ENCODE data around the gene ELAVL1. TPM values are rescaled to one million over a fixed set of nuclear protein-coding genes. Genes with fewer than 3 reads are reported as not detected.

The ELAVL1 gene
- total RNA-seq, 5 donors from 2014 or later (not counting 1 experiment from before 2014, with no cell fraction given) = 33.6 to 62.1 (median 57.1) TPM

- peaks cover 20 to 36% of the 10 kb centered on the region in 2 donors for H3K36me3 ChIP-seq (ENCODE audit: control insufficient read depth in 2 of 2, extremely low read depth in 1 of 2, insufficient read depth in 1 of 2, low read length in 1 of 2)
- H3K27ac Mint-ChIP-seq = no peak overlapping the region
- no peaks in the 10 kb centered on the region for H3K9me3 Mint-ChIP-seq
- no peak for ATAC-seq (replicated peaks in 1 of 4)
- H3K4me3 Mint-ChIP-seq = no peak overlapping the region
- H3K4me1 Mint-ChIP-seq = peaks cover 0 to 15% (median 13%) of the 10 kb centered on the region in 3 donors
- H3K36me3 Mint-ChIP-seq = peaks cover 21% of the 10 kb centered on the region
- ChIA-PET POLR2A (interaction anchor here in 1 of 2 donors (1.0 kb wide), 1 partner anchor 8 kb away, joined by 5 read pairs; the partner anchor contains the start of gene SNAPC2), CTCF (interaction anchor here in 1 of 2 donors (1.4 kb wide), 1 partner anchor 8 kb away, joined by 5 read pairs; no protein-coding TSS in a partner anchor)
- H3K4me1 ChIP-seq (ENCODE audit: control insufficient read depth in 1 of 2, extremely low read depth in 1 of 2, insufficient read depth in 2 of 2, low read length in 2 of 2) = peaks cover 3 to 33% of the 10 kb centered on the region in 2 experiments
- WGBS (ENCODE audit: insufficient coverage) = 97% methylated on average over 14 of the region's 31 CpGs
- H3K27me3 ChIP-seq (replicated peaks in 1 of 2; ENCODE audit: control insufficient read depth in 2 of 2, extremely low read depth in 1 of 2, insufficient read depth in 2 of 2, low read length in 1 of 2) = peaks cover 0 to 28% of the 10 kb centered on the region in 2 experiments
- no peak overlapping the region for H3K4me3 ChIP-seq (ENCODE audit: control insufficient read depth in 1 of 2, extremely low read depth in 1 of 2, low read length in 1 of 2)
- DNase-seq = no peak
- H3K27me3 Mint-ChIP-seq = peaks cover 6 to 23% of the 10 kb centered on the region in 2 donors
- no peak overlapping the region for H3K27ac ChIP-seq (ENCODE audit: low read length)
- H3K9me3 ChIP-seq = no peaks in the 10 kb centered on the region
These were observed 93.2 kb downstream of the ELAVL1 start for GRCh38 chr19:7912144-7912696.

GRCh38 chr19:7911508-7912143 is 93.8 kb downstream of the ELAVL1 start:
- Histone ChIP-seq H3K4me1 (ENCODE audit: control insufficient read depth in 1 of 2, extremely low read depth in 1 of 2, insufficient read depth in 2 of 2, low read length in 2 of 2) (peaks cover 0 to 32% of the 10 kb centered on the region in 2 experiments), H3K36me3 (ENCODE audit: control insufficient read depth in 2 of 2, extremely low read depth in 1 of 2, insufficient read depth in 1 of 2, low read length in 1 of 2) (peaks cover 20 to 36% of the 10 kb centered on the region in 2 donors), H3K9me3 (no peaks in the 10 kb centered on the region), H3K27me3 (replicated peaks in 1 of 2; ENCODE audit: control insufficient read depth in 2 of 2, extremely low read depth in 1 of 2, insufficient read depth in 2 of 2, low read length in 1 of 2) (peaks cover 0 to 24% of the 10 kb centered on the region in 2 experiments), H3K27ac (ENCODE audit: low read length) (no peak overlapping the region), H3K4me3 (ENCODE audit: control insufficient read depth in 1 of 2, extremely low read depth in 1 of 2, low read length in 1 of 2) (no peak overlapping the region)
- WGBS (ENCODE audit: insufficient coverage) = 95% methylated on average over 13 of the region's 18 CpGs
- POLR2A ChIA-PET = interaction anchor here (0.6 to 1.0 kb wide), 2 partner anchors 9 to 95 kb away, joined by 3 to 5 read pairs; partner anchors contain the start of gene SNAPC2 (in 1 of the 2)
- Mint-ChIP-seq H3K27ac (no peak overlapping the region), H3K4me3 (no peak overlapping the region), H3K9me3 (no peaks in the 10 kb centered on the region), H3K36me3 (peaks cover 21% of the 10 kb centered on the region), H3K27me3 (peaks cover 6 to 19% of the 10 kb centered on the region in 2 donors), H3K4me1 (peaks cover 0 to 12% (median 11%) of the 10 kb centered on the region in 3 donors)
- DNase-seq (no peak), ATAC-seq (replicated peaks in 1 of 4) (no peak)
- CTCF ChIA-PET = interaction anchor here in 1 of 2 donors (1.4 kb wide), 1 partner anchor 9 kb away, joined by 5 read pairs; no protein-coding TSS in a partner anchor

- H3K4me3 ChIP-seq (ENCODE audit: control insufficient read depth in 1 of 2, extremely low read depth in 1 of 2, low read length in 1 of 2) = no peak overlapping the region
- H3K9me3 ChIP-seq = no peaks in the 10 kb centered on the region
- H3K4me1 ChIP-seq (ENCODE audit: control insufficient read depth in 1 of 2, extremely low read depth in 1 of 2, insufficient read depth in 2 of 2, low read length in 2 of 2) = peaks cover 0 to 34% of the 10 kb centered on the region in 2 experiments
- Mint-ChIP-seq H3K27me3 (peaks cover 3 to 13% of the 10 kb centered on the region in 2 donors), H3K4me3 (no peak overlapping the region), H3K36me3 (peaks cover 24% of the 10 kb centered on the region), H3K9me3 (no peaks in the 10 kb centered on the region), H3K4me1 (peaks cover 8 to 14% (median 11%) of the 10 kb centered on the region in 3 donors), H3K27ac (no peak overlapping the region)
- WGBS (ENCODE audit: insufficient coverage) = 97% methylated on average over 37 of the region's 54 CpGs
- H3K27ac ChIP-seq (ENCODE audit: low read length) = no peak overlapping the region
- peaks cover 0 to 15% of the 10 kb centered on the region in 2 experiments for H3K27me3 ChIP-seq (replicated peaks in 1 of 2; ENCODE audit: control insufficient read depth in 2 of 2, extremely low read depth in 1 of 2, insufficient read depth in 2 of 2, low read length in 1 of 2)
- DNase-seq = no peak
- ChIA-PET CTCF (no interaction called here), POLR2A (interaction anchor here in 1 of 2 donors (0.7 kb wide), 1 partner anchor 1422 kb away, joined by 4 read pairs; no protein-coding TSS in a partner anchor)
- H3K36me3 ChIP-seq (ENCODE audit: control insufficient read depth in 2 of 2, extremely low read depth in 1 of 2, insufficient read depth in 1 of 2, low read length in 1 of 2) = peaks cover 23 to 45% of the 10 kb centered on the region in 2 donors
- no peak for ATAC-seq (replicated peaks in 1 of 4)
These were observed 94.9 kb downstream of the ELAVL1 start for GRCh38 chr19:7910321-7911161.

GRCh38 chr19:7909471-7910067 is 95.9 kb downstream of the ELAVL1 start:
- Histone ChIP-seq H3K4me1 (ENCODE audit: control insufficient read depth in 1 of 2, extremely low read depth in 1 of 2, insufficient read depth in 2 of 2, low read length in 2 of 2) (peaks cover 6 to 40% of the 10 kb centered on the region in 2 experiments), H3K27me3 (replicated peaks in 1 of 2; ENCODE audit: control insufficient read depth in 2 of 2, extremely low read depth in 1 of 2, insufficient read depth in 2 of 2, low read length in 1 of 2) (peaks cover 0 to 5% of the 10 kb centered on the region in 2 experiments), H3K36me3 (ENCODE audit: control insufficient read depth in 2 of 2, extremely low read depth in 1 of 2, insufficient read depth in 1 of 2, low read length in 1 of 2) (peaks cover 23 to 45% of the 10 kb centered on the region in 2 donors), H3K27ac (ENCODE audit: low read length) (no peak overlapping the region), H3K9me3 (no peaks in the 10 kb centered on the region), H3K4me3 (ENCODE audit: control insufficient read depth in 1 of 2, extremely low read depth in 1 of 2, low read length in 1 of 2) (no peak overlapping the region)
- ChIA-PET POLR2A (no interaction called here), CTCF (no interaction called here)
- no peak overlapping the region for H3K27ac Mint-ChIP-seq
- peaks cover 0 to 5% of the 10 kb centered on the region in 2 donors for H3K27me3 Mint-ChIP-seq
- peaks cover 18 to 19% (median 18%) of the 10 kb centered on the region in 3 donors for H3K4me1 Mint-ChIP-seq
- no peak for DNase-seq
- no peak overlapping the region for H3K4me3 Mint-ChIP-seq
- no peak for ATAC-seq (replicated peaks in 1 of 4)
- peaks cover 29% of the 10 kb centered on the region for H3K36me3 Mint-ChIP-seq
- H3K9me3 Mint-ChIP-seq = no peaks in the 10 kb centered on the region
- WGBS (ENCODE audit: insufficient coverage) = 97% methylated on average over 11 of the region's 21 CpGs

DNA sequence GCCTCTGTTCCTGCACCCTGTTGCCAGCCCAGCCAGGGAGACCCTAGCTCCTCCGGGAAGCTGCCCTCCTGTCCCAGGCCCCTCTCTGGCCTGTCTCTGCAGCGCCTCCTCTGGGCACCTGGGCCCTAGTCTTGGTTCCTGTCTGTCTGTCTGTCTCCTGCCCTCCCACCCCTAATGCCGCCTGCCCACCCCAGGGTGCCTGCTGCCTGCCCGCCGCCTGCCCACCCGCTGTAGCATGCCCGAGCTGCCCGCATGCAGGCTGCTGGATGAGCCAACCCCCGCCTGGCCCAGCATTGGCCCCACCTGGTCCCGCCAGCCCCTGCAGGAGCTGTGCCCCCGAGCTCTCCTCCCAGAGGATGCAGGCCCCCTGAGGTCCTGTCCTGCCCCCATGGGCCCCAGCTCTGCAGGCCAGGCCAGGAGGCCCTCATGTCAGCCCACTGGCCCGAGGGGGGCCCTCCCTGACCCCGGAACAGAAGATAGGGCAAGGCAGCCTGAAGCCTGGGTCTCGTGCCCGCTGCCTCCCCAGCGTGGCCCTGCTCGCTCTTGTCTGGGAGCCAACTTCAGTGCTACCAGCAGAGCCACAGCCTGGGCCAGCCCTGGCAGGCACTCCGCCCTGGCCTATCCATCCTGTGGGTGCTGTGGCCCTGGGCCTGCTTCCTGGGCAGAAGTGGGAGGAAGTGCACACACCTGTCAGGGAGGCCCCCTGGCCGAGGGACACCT is 96.5 kb downstream of the ELAVL1 start:
- Histone ChIP-seq H3K27ac (ENCODE audit: low read length) (no peak overlapping the region), H3K4me1 (ENCODE audit: control insufficient read depth in 1 of 2, extremely low read depth in 1 of 2, insufficient read depth in 2 of 2, low read length in 2 of 2) (peaks cover 6 to 45% of the 10 kb centered on the region in 2 experiments), H3K4me3 (ENCODE audit: control insufficient read depth in 1 of 2, extremely low read depth in 1 of 2, low read length in 1 of 2) (no peak overlapping the region), H3K27me3 (replicated peaks in 1 of 2; ENCODE audit: control insufficient read depth in 2 of 2, extremely low read depth in 1 of 2, insufficient read depth in 2 of 2, low read length in 1 of 2) (no peaks in the 10 kb centered on the region), H3K9me3 (no peaks in the 10 kb centered on the region), H3K36me3 (ENCODE audit: control insufficient read depth in 2 of 2, extremely low read depth in 1 of 2, insufficient read depth in 1 of 2, low read length in 1 of 2) (peaks cover 23 to 45% of the 10 kb centered on the region in 2 donors)
- DNase-seq (no peak), ATAC-seq (replicated peaks in 1 of 4) (no peak)
- Mint-ChIP-seq H3K4me3 (no peak overlapping the region), H3K27me3 (peaks cover 0 to 1% of the 10 kb centered on the region in 2 donors), H3K27ac (no peak overlapping the region), H3K9me3 (no peaks in the 10 kb centered on the region), H3K4me1 (peaks cover 20 to 21% (median 21%) of the 10 kb centered on the region in 3 donors), H3K36me3 (peaks cover 29% of the 10 kb centered on the region)
- 95% methylated on average over 18 of the region's 19 CpGs for WGBS (ENCODE audit: insufficient coverage)
- ChIA-PET CTCF (no interaction called here), POLR2A (interaction anchor here in 1 of 2 donors (0.9 kb wide), 1 partner anchor 279 kb away, joined by 3 read pairs; the partner anchor contains the start of gene PET100)
